HepG2 (cell line): ENCODE results near the gene SAMD10. TPM values are rescaled to one million over a fixed set of nuclear protein-coding genes. Genes with fewer than 3 reads are reported as not detected.
A peak's percentile ranks its signal among the peaks of the same experiment; 100 is the strongest.
"Not testable (repeated sequence)": the region's sequence is repeated elsewhere in the genome, so short reads cannot be mapped to it uniquely, and the experiment has no call there.

ENCODE experiments used
- ATAC-seq: fragments of 200-7000 bp; cut with Tn5 transposase; 3 replicates; pipeline ENCODE4 v1.9.1; 2020; ENCODE audit warnings: mild to moderate bottlenecking, moderate library complexity
- BruUV-seq: library from RNA; stranded (reverse); fragments of 400-500 nt; replicated peaks from 2 replicates; lab custom pipeline; 2021; lab: Mats Ljungman, UMichigan
- CTCF ChIA-PET: fragments of 300-600 bp; formaldehyde crosslinking; extraction: SDS; loops from one replicate; lab custom pipeline; 2021; ENCODE audit warnings: low total read pairs, inconsistent platforms, low intra/inter-chr PET ratio; lab: Yijun Ruan, JAX
- POLR2A ChIA-PET: fragments of 350-600 bp; sonication (Branson Sonifier 250); formaldehyde crosslinking; loops from one replicate; lab custom pipeline; 2020; ENCODE audit warnings: antibody characterized with exemption, inconsistent platforms; lab: Yijun Ruan, JAX
- DNase-seq: peaks from one replicate; pipeline ENCODE4 v3.0.0-alpha.2; 2015; ENCODE audit warnings: low spot score
- FAIRE-seq: peaks from 3 replicates; lab custom pipeline; 2011; peaks lifted over from hg19 to GRCh38; lab: Jason Lieb, UNC
- H2AFZ ChIP-seq: one replicate; pipeline ENCODE4 v1.6.1; 2011; ENCODE audit warnings: low read length, inconsistent platforms
- H3K27ac ChIP-seq: fragments of 300-600 bp; 3 replicates; pipeline ENCODE4 v1.8.0; 2011; ENCODE audit warnings: mixed run types, mild to moderate bottlenecking, mixed read lengths, low read length, inconsistent platforms; ENCODE audit not compliant: insufficient read depth; ENCODE audit errors: extremely low read length
- H3K27me3 ChIP-seq, 2 experiments: fragments of 200-600 bp in 1 of 2; 2 replicates in 1 of 2; 3 replicates in 1 of 2; pipeline versions ENCODE4 v1.6.0 to v1.8.0; 2011; ENCODE audit warnings: low read length in 2 of 2, mild to moderate bottlenecking in 2 of 2, moderate library complexity in 2 of 2, inconsistent platforms in 1 of 2; ENCODE audit not compliant: insufficient read depth in 2 of 2, control insufficient read depth in 1 of 2
- H3K36me3 ChIP-seq, 2 experiments: fragments of 200-600 bp in 1 of 2; replicated peaks in 1 of 2; 2 replicates in 1 of 2; 3 replicates in 1 of 2; pipeline versions ENCODE4 v1.5.1 to v1.8.0; 2011; ENCODE audit warnings: low read length in 2 of 2, inconsistent platforms in 1 of 2; ENCODE audit not compliant: insufficient read depth in 2 of 2, control insufficient read depth in 1 of 2
- H3K4me1 ChIP-seq: 2 replicates; pipeline ENCODE4 v1.5.1; 2012; ENCODE audit warnings: low read length, inconsistent platforms; ENCODE audit not compliant: insufficient read depth
- H3K4me2 ChIP-seq: 2 replicates; pipeline ENCODE4 v1.6.0; 2011; ENCODE audit warnings: low read depth, low read length, inconsistent platforms
- H3K4me3 ChIP-seq, 3 experiments: fragments of 200-600 bp in 1 of 3; sonication (generic), shearing (Covaris generic) in 1 of 3; replicated peaks in 1 of 3; 2 replicates each; pipeline ENCODE4 v1.5.1; 2011 to 2016; ENCODE audit warnings: low read length in 3 of 3, inconsistent platforms in 2 of 3, low read depth in 2 of 3, mild to moderate bottlenecking in 2 of 3, control low read depth in 1 of 3, mixed read lengths in 1 of 3; ENCODE audit not compliant: insufficient read depth in 1 of 3
- H3K79me2 ChIP-seq: one replicate; pipeline ENCODE4 v1.6.1; 2011; ENCODE audit warnings: low read length, inconsistent platforms; ENCODE audit not compliant: insufficient read depth
- H3K9ac ChIP-seq: 2 replicates; pipeline ENCODE4 v1.6.0; 2011; ENCODE audit warnings: mild to moderate bottlenecking, low read depth, low read length, inconsistent platforms; ENCODE audit not compliant: insufficient read depth
- H3K9me3 ChIP-seq: 2 replicates; pipeline ENCODE4 v1.5.1; 2012; ENCODE audit warnings: mild to moderate bottlenecking, low read length
- H4K20me1 ChIP-seq: 2 replicates; pipeline ENCODE4 v1.6.0; 2011; ENCODE audit warnings: inconsistent platforms, mild to moderate bottlenecking, low read length, moderate library complexity; ENCODE audit not compliant: insufficient read depth
- AGO2 ChIP-seq: fragments of 200-400 bp; formaldehyde crosslinking; optimal IDR thresholded peaks from 2 replicates; pipeline ENCODE3; 2017; ENCODE audit warnings: mild to moderate bottlenecking, low read depth, low read length, moderate library complexity
- CBFB ChIP-seq: sonication (generic); formaldehyde crosslinking; IDR thresholded peaks from 2 replicates; pipeline ENCODE4 v1.4.0; 2020; ENCODE audit warnings: missing genetic modification reagents
- CBX5 ChIP-seq: sonication (generic); formaldehyde crosslinking; IDR thresholded peaks from 2 replicates; pipeline ENCODE4 v1.4.0; 2020; ENCODE audit warnings: missing genetic modification reagents, borderline replicate concordance
- DNMT1 ChIP-seq: sonication (generic); formaldehyde crosslinking; IDR thresholded peaks from 2 replicates; pipeline ENCODE4 v1.5.1; 2020; ENCODE audit warnings: mild to moderate bottlenecking, missing genetic modification reagents
- FOXK1 ChIP-seq: sonication (generic); formaldehyde crosslinking; IDR thresholded peaks from 2 replicates; pipeline ENCODE4 v1.4.0; 2020; ENCODE audit warnings: low read depth, missing genetic modification reagents, borderline replicate concordance
- HNRNPL ChIP-seq: fragments of 200-400 bp; formaldehyde crosslinking; IDR thresholded peaks from 2 replicates; pipeline ENCODE4 v1.6.1; 2017; ENCODE audit warnings: mild to moderate bottlenecking, low read depth, low read length
- HOXA7 ChIP-seq: sonication (generic); formaldehyde crosslinking; IDR thresholded peaks from 2 replicates; pipeline ENCODE4 v1.8.1; 2022; ENCODE audit warnings: mild to moderate bottlenecking, missing genetic modification reagents, moderate library complexity
- KDM1A ChIP-seq: IDR thresholded peaks from 2 replicates; pipeline ENCODE4 v1.6.1; 2016; ENCODE audit warnings: missing compliant biosample characterization
- MEIS2 ChIP-seq: sonication (generic); formaldehyde crosslinking; IDR thresholded peaks from 2 replicates; pipeline ENCODE4 v1.9.0; 2021; ENCODE audit warnings: mild to moderate bottlenecking, missing genetic modification reagents
- RBAK ChIP-seq: sonication (generic); formaldehyde crosslinking; IDR thresholded peaks from 2 replicates; pipeline ENCODE4 v1.5.1; 2020; ENCODE audit warnings: mild to moderate bottlenecking, missing genetic modification reagents
- SP1 ChIP-seq, 2 experiments: fragments of 450-650 bp in 1 of 2; sonication (generic) in 1 of 2; formaldehyde crosslinking in 1 of 2; IDR thresholded peaks; 2 replicates each; pipeline versions ENCODE4 v1.4.0 to v1.6.1; 2016 to 2020; ENCODE audit warnings: missing genetic modification reagents in 1 of 2
- ZNF292 ChIP-seq: sonication (generic); formaldehyde crosslinking; IDR thresholded peaks from 2 replicates; pipeline ENCODE4 v1.8.1; 2022; ENCODE audit warnings: mild to moderate bottlenecking, low read depth, missing genetic modification reagents, borderline replicate concordance
- ZNF30 ChIP-seq: sonication (generic); formaldehyde crosslinking; IDR thresholded peaks from 2 replicates; pipeline ENCODE4 v1.5.0; 2020; ENCODE audit warnings: mild to moderate bottlenecking, missing genetic modification reagents
- ZNF350 ChIP-seq: sonication (generic); formaldehyde crosslinking; IDR thresholded peaks from 2 replicates; pipeline ENCODE4 v1.4.0; 2020; ENCODE audit warnings: mild to moderate bottlenecking, low read depth, missing genetic modification reagents, borderline replicate concordance
- ZNF607 ChIP-seq: sonication (generic); formaldehyde crosslinking; IDR thresholded peaks from 2 replicates; pipeline ENCODE4 v1.5.1; 2020; ENCODE audit warnings: missing genetic modification reagents, mild to moderate bottlenecking, borderline replicate concordance
- WGBS: methylation state at CpG from one replicate; pipeline ENCODE4 v1.1.6; 2017; ENCODE audit warnings: low lambda C conversion rate; 5-methylcytosine and 5-hydroxymethylcytosine counted together
- in situ Hi-C: cut with HindIII; loops from 2 replicates; pipeline ENCODE4 v1.10.0; 2017; ENCODE audit warnings: low pct_unique_long_range_greater_than_20kb; ENCODE audit not compliant: extremely low pct_ligation_motif_present
- intact Hi-C: fragments of 100-400 bp; cut with micrococcal nuclease; formaldehyde crosslinking; loops from one replicate; pipeline ENCODE4 v1.10.0; 2022; ENCODE audit not compliant: unreplicated experiment
- polyA plus RNA-seq, 8 experiments: library from polyadenylated mRNA; depleted of rRNA in 3 of 8; stranded (reverse) in 7 of 8; unstranded in 1 of 8; fragments of >200 nt; fragmentation: Illumina TruSeq in 4 of 8; extraction: Trizol in 4 of 8; gene quantifications; 2 replicates each; pipeline versions ENCODE4 v1.2.1 to v1.2.3, GENCODE V29; 2011 to 2016; ENCODE audit warnings: low read depth in 4 of 8, missing spikeins in 1 of 8, mixed read lengths in 1 of 8; ENCODE audit not compliant: insufficient read depth in 1 of 8
- total RNA-seq, 5 experiments: library from RNA; depleted of rRNA; stranded (reverse); fragments of >200 nt; fragmentation: Illumina TruSeq; extraction: Trizol; gene quantifications; 2 replicates each; pipeline ENCODE4 v1.2.3, GENCODE V29; 2016; ENCODE audit warnings: low read depth in 1 of 5

The SAMD10 gene
- total and polyA plus RNA-seq, 2 of the 13 experiments (the other 11 are each of a cell fraction or from before 2014, with no cell fraction given): 6.1 to 11.0 TPM

DNA sequence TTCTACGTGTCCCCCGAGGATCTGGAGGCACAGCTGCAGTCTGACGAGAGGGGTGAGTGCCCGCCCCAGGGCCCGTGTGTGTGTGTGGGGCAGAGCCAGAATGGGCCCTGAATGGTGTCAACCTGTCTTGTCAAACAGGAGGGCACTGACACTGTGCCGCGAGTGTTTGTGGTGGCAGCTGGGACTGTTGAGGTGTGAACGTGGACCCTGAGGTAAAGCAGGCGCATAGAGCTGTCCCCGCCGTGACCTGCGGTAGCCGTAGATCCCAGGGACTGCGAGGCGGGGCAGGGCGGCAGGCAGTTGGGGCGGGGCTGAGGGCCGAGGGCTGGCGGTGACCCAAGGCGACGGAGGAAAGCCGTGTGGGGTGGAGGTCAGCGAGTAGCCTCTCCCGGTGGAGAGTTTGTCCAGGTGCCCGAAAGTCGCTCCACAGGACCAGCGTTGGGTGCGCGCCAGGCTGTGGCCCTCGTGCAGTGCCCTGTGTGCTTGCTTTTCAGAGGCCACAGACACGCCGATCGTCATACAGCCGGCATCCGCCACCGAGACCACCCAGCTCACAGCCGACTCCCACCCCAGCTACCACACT is 48.4 kb downstream of the SAMD10 start (continued):
- TF ChIP-seq CBX5 (CRISPR knock-in tag): no peak
- no peak for TF ChIP-seq CBFB (CRISPR knock-in tag)
- no peak for TF ChIP-seq ZNF350
- no peak for TF ChIP-seq SP1 (IDR thresholded peaks at IDR 0.05)
- TF ChIP-seq SP1 (CRISPR knock-in tag; IDR thresholded peaks at IDR 0.05): no peak
- no peak for TF ChIP-seq ZNF292 (CRISPR knock-in tag)
- no peak for TF ChIP-seq ZNF30 (CRISPR knock-in tag)
- TF ChIP-seq ZNF607: no peak
- TF ChIP-seq MEIS2 (CRISPR knock-in tag): no peak
- no peak for TF ChIP-seq KDM1A (CRISPR knock-in tag)
- peak; percentile 54 for TF ChIP-seq AGO2
- no peak for TF ChIP-seq RBAK (CRISPR knock-in tag)
- 0 out of 2 replicates have a peak, but pooled peaks have one; percentile 29 for TF ChIP-seq DNMT1 (CRISPR knock-in tag)
- TF ChIP-seq HOXA7 (CRISPR knock-in tag): 0 out of 2 replicates have a peak, but pooled peaks have one; percentile 40
- TF ChIP-seq FOXK1 (CRISPR knock-in tag): no peak

DNA sequence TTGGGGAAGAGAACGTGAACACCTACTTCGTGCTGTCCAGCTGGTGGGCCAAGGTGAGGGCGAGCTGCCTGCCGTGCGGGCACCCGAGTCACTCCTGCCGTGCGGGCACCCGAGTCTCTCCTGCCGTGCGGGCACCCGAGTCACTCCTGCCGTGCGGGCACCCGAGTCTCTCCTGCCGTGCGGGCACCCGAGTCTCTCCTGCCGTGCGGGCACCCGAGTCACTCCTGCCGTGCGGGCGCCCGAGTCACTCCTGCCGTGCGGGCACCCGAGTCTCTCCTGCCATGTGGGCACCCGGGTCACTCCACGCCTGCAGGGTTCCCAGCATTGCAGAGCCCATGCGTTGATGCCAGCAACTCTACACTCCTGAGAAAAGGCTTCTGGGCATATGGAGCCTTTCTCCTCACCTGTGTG is 50.0 kb downstream of the SAMD10 start:
- in situ Hi-C loops, H3K4me2 ChIP-seq, intact Hi-C loops, H3K27ac ChIP-seq, H3K4me3 ChIP-seq, POLR2A ChIA-PET, H4K20me1 ChIP-seq, CTCF ChIA-PET, ATAC-seq, FAIRE-seq, BruUV-seq, H3K9me3 ChIP-seq, H3K27me3 ChIP-seq, H2AFZ ChIP-seq, DNase-seq, H3K79me2 ChIP-seq, H3K9ac ChIP-seq, H3K4me1 ChIP-seq: not testable (repeated sequence)
- 0 out of 2 replicates have a peak, but pooled peaks have one; percentile 25 for TF ChIP-seq DNMT1 (CRISPR knock-in tag)
- TF ChIP-seq HNRNPL: peak; percentile 79; the same call in 1 of the 2 replicates
- TF ChIP-seq AGO2: peak; percentile 61
- H3K36me3 ChIP-seq: peaks cover 53 to 73% of the 10 kb centered on the region in 2 experiments
- WGBS: 97% methylated on average over 31 of the region's 31 CpGs
